ENCODE data around the gene ISCA1. TPM values are rescaled to one million over a fixed set of nuclear protein-coding genes. Genes with fewer than 3 reads are reported as not detected.

ISCA1 gene
- polyA plus RNA-seq, 1 donor (not counting 4 experiments of a cell fraction or from before 2014, with no cell fraction given), result 37.4 TPM

DNA sequence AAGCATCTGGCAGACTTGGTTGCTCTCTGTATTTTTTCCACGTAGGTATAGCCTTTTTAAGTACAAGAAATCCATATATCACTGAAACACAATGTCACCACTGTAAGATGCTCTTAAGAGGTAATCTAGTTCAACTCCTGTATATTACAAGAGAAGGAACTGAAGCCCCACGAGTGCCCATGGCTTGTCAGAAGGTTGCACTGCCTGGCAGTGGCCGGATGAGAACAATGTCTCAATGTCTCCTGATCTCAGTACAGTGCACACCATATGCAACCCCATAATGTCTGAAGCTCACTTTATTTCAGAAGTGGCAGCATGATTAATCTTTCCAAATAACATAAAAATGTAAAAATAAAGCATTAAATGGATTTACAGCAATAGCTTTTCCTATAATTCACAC is 44.2 kb upstream of the ISCA1 start:
- DNase-seq (ENCODE audit: low read depth, low spot score), result no peak
- no peaks in the 10 kb centered on the region for H4K20me1 ChIP-seq (ENCODE audit: control insufficient read depth, extremely low read depth, insufficient read depth, low read length)
- no peaks in the 10 kb centered on the region for H3K27me3 ChIP-seq (ENCODE audit: control insufficient read depth, extremely low read depth, insufficient read depth, low read length)
- no peak for FAIRE-seq
- no peaks in the 10 kb centered on the region for H3K4me1 ChIP-seq (ENCODE audit: control insufficient read depth, extremely low read depth, insufficient read depth, low read length)
- H3K27ac ChIP-seq (ENCODE audit: control insufficient read depth, insufficient read depth, low read length), result no peak overlapping the region
- H2AFZ ChIP-seq (ENCODE audit: control insufficient read depth, low read length), result no peak overlapping the region
- H3K36me3 ChIP-seq (ENCODE audit: control insufficient read depth in 2 of 2, extremely low read depth in 1 of 2, insufficient read depth in 2 of 2, low read length in 2 of 2), result peaks cover 21 to 22% of the 10 kb centered on the region in 2 experiments
- dilution Hi-C loops (cut with MboI; ENCODE audit: extremely low pct_ligation_motif_present, low sequenced_read_pairs), result no loop called here
- no peaks in the 10 kb centered on the region for H3K79me2 ChIP-seq (ENCODE audit: control insufficient read depth, insufficient read depth, low read length)
- H3K9me1 ChIP-seq (ENCODE audit: control insufficient read depth, extremely low read depth, insufficient read depth, low read length), result no peaks in the 10 kb centered on the region
- no peak overlapping the region for H3K9ac ChIP-seq (ENCODE audit: control insufficient read depth, extremely low read depth, insufficient read depth, low read length)
- H3K4me2 ChIP-seq (ENCODE audit: control insufficient read depth, extremely low read depth, insufficient read depth, low read depth, low read length), result no peak overlapping the region
- no peaks in the 10 kb centered on the region for H3K9me3 ChIP-seq (ENCODE audit: control insufficient read depth, low read depth, low read length)
- TF ChIP-seq EZH2 (IDR thresholded peaks at IDR 0.05; ENCODE audit: low read length) (no peak), CTCF (optimal IDR thresholded peaks at IDR 0.05 in 1 of 3, IDR thresholded peaks at IDR 0.05 in 1 of 3, conservative IDR thresholded peaks at IDR 0.05 in 1 of 3; ENCODE audit: extremely low read depth in 1 of 3, insufficient read depth in 2 of 3, low read length in 3 of 3) (no peak)
- H3K4me3 ChIP-seq (ENCODE audit: control insufficient read depth in 2 of 3, extremely low read depth in 1 of 3, insufficient read depth in 2 of 3, low read depth in 1 of 3, low read length in 3 of 3), result no peak overlapping the region

- no peaks in the 10 kb centered on the region for H3K4me1 ChIP-seq (ENCODE audit: control insufficient read depth, extremely low read depth, insufficient read depth, low read length)
- peaks cover 21 to 27% of the 10 kb centered on the region in 2 experiments for H3K36me3 ChIP-seq (ENCODE audit: control insufficient read depth in 2 of 2, extremely low read depth in 1 of 2, insufficient read depth in 2 of 2, low read length in 2 of 2)
- TF ChIP-seq EZH2 (IDR thresholded peaks at IDR 0.05; ENCODE audit: low read length) (no peak), CTCF (optimal IDR thresholded peaks at IDR 0.05 in 1 of 3, IDR thresholded peaks at IDR 0.05 in 1 of 3, conservative IDR thresholded peaks at IDR 0.05 in 1 of 3; ENCODE audit: extremely low read depth in 1 of 3, insufficient read depth in 2 of 3, low read length in 3 of 3) (no peak)
- H3K79me2 ChIP-seq (ENCODE audit: control insufficient read depth, insufficient read depth, low read length), result no peaks in the 10 kb centered on the region
- FAIRE-seq, result no peak
- no peak overlapping the region for H3K4me2 ChIP-seq (ENCODE audit: control insufficient read depth, extremely low read depth, insufficient read depth, low read depth, low read length)
- H3K27me3 ChIP-seq (ENCODE audit: control insufficient read depth, extremely low read depth, insufficient read depth, low read length), result no peaks in the 10 kb centered on the region
- no peak overlapping the region for H3K4me3 ChIP-seq (ENCODE audit: control insufficient read depth in 2 of 3, extremely low read depth in 1 of 3, insufficient read depth in 2 of 3, low read depth in 1 of 3, low read length in 3 of 3)
- no peaks in the 10 kb centered on the region for H4K20me1 ChIP-seq (ENCODE audit: control insufficient read depth, extremely low read depth, insufficient read depth, low read length)
- dilution Hi-C loops (cut with MboI; ENCODE audit: extremely low pct_ligation_motif_present, low sequenced_read_pairs), result no loop called here
- no peak for DNase-seq (ENCODE audit: low read depth, low spot score)
- no peaks in the 10 kb centered on the region for H3K9me3 ChIP-seq (ENCODE audit: control insufficient read depth, low read depth, low read length)
- no peaks in the 10 kb centered on the region for H3K9me1 ChIP-seq (ENCODE audit: control insufficient read depth, extremely low read depth, insufficient read depth, low read length)
- H2AFZ ChIP-seq (ENCODE audit: control insufficient read depth, low read length), result no peak overlapping the region
- H3K9ac ChIP-seq (ENCODE audit: control insufficient read depth, extremely low read depth, insufficient read depth, low read length), result no peak overlapping the region
- H3K27ac ChIP-seq (ENCODE audit: control insufficient read depth, insufficient read depth, low read length), result no peak overlapping the region
These were observed 42.6 kb upstream of the ISCA1 start for GRCh38 chr9:86324901-86325300.
